Mesenchymal stem cell (in vitro differentiated cells and primary cell): Measurements from ENCODE around the gene ANGEL1. TPM values are rescaled to one million over a fixed set of nuclear protein-coding genes. Genes with fewer than 3 reads are reported as not detected.

Source experiments
- DNase-seq: peaks from one replicate; pipeline ENCODE4 v3.0.0-alpha.2; 2013
- H2AFZ ChIP-seq: one replicate; pipeline ENCODE4 v1.6.1; 2013; ENCODE audit warnings: low read depth, mild to moderate bottlenecking, control low read depth, inconsistent platforms, low read length, moderate library complexity
- H2AK5ac ChIP-seq: 2 replicates; pipeline ENCODE4 v1.6.1; 2013; ENCODE audit warnings: low read length, moderate library complexity, mild to moderate bottlenecking, inconsistent platforms; ENCODE audit not compliant: severe bottlenecking
- H2BK120ac ChIP-seq: one replicate; pipeline ENCODE4 v1.6.1; 2013; ENCODE audit warnings: low read depth, mild to moderate bottlenecking, inconsistent platforms, low read length, moderate library complexity
- H2BK12ac ChIP-seq, 2 experiments: one replicate each; pipeline ENCODE4 v1.6.1; 2013; ENCODE audit warnings: inconsistent platforms in 2 of 2, low read length in 2 of 2, mild to moderate bottlenecking in 2 of 2, moderate library complexity in 2 of 2, control low read depth in 1 of 2
- H2BK15ac ChIP-seq: one replicate; pipeline ENCODE4 v1.6.1; 2013; ENCODE audit warnings: mild to moderate bottlenecking, low read depth, inconsistent platforms; ENCODE audit not compliant: poor library complexity, severe bottlenecking
- H2BK5ac ChIP-seq: 2 replicates; pipeline ENCODE4 v1.6.1; 2013; ENCODE audit warnings: low read depth, mild to moderate bottlenecking, low read length, control low read depth, inconsistent platforms; ENCODE audit not compliant: poor library complexity, severe bottlenecking
- H3K14ac ChIP-seq, 2 experiments: one replicate each; pipeline ENCODE4 v1.6.1; 2013; ENCODE audit warnings: inconsistent platforms in 2 of 2, low read length in 2 of 2, control low read depth in 1 of 2, mild to moderate bottlenecking in 1 of 2, moderate library complexity in 1 of 2
- H3K18ac ChIP-seq, 2 experiments: one replicate each; pipeline ENCODE4 v1.6.1; 2013; ENCODE audit warnings: inconsistent platforms in 2 of 2, low read length in 2 of 2, control low read depth in 1 of 2, low read depth in 1 of 2, mild to moderate bottlenecking in 1 of 2
- H3K23ac ChIP-seq, 2 experiments: one replicate each; pipeline ENCODE4 v1.6.1; 2013; ENCODE audit warnings: inconsistent platforms in 2 of 2, low read length in 2 of 2, mild to moderate bottlenecking in 2 of 2, moderate library complexity in 2 of 2, control low read depth in 1 of 2
- H3K27ac ChIP-seq: 2 replicates; pipeline ENCODE4 v1.5.1; 2013; ENCODE audit warnings: mild to moderate bottlenecking, moderate library complexity, low read length, control low read depth, inconsistent platforms; ENCODE audit not compliant: poor library complexity, severe bottlenecking
- H3K27me3 ChIP-seq, 2 experiments: 2 replicates each; pipeline versions ENCODE4 v1.6.1 to v1.7.0; 2013; ENCODE audit warnings: low read length in 2 of 2, mild to moderate bottlenecking in 2 of 2, moderate library complexity in 2 of 2, control low read depth in 1 of 2, inconsistent platforms in 1 of 2; ENCODE audit not compliant: control insufficient read depth in 1 of 2, insufficient read depth in 1 of 2
- H3K36me3 ChIP-seq, 2 experiments: 2 replicates each; pipeline versions ENCODE4 v1.6.1 to v1.7.0; 2013; ENCODE audit warnings: low read length in 2 of 2, control low read depth in 1 of 2, inconsistent platforms in 1 of 2, low read depth in 1 of 2, mild to moderate bottlenecking in 1 of 2; ENCODE audit not compliant: insufficient read depth in 2 of 2, control insufficient read depth in 1 of 2
- H3K4ac ChIP-seq, 2 experiments: one replicate each; pipeline ENCODE4 v1.6.1; 2013; ENCODE audit warnings: inconsistent platforms in 2 of 2, low read length in 2 of 2, mild to moderate bottlenecking in 2 of 2, moderate library complexity in 2 of 2, control low read depth in 1 of 2, low read depth in 1 of 2
- H3K4me1 ChIP-seq: 2 replicates; pipeline ENCODE4 v1.6.1; 2013; ENCODE audit warnings: low read depth, low read length, control low read depth; ENCODE audit not compliant: control insufficient read depth, insufficient read depth
- H3K4me2 ChIP-seq: 2 replicates; pipeline ENCODE4 v1.6.1; 2013; ENCODE audit warnings: low read length, mild to moderate bottlenecking, inconsistent platforms; ENCODE audit not compliant: poor library complexity, severe bottlenecking
- H3K4me3 ChIP-seq, 2 experiments: 2 replicates each; pipeline versions ENCODE4 v1.5.1 to v1.7.0; 2013; ENCODE audit warnings: low read length in 2 of 2, mild to moderate bottlenecking in 2 of 2, control low read depth in 1 of 2, low read depth in 1 of 2; ENCODE audit not compliant: insufficient read depth in 1 of 2
- H3K79me1 ChIP-seq: replicated peaks from 2 replicates; pipeline ENCODE4 v1.6.1; 2013; ENCODE audit warnings: mild to moderate bottlenecking, control low read depth, low read length, inconsistent platforms; ENCODE audit not compliant: poor library complexity, severe bottlenecking
- H3K9ac ChIP-seq: 2 replicates; pipeline ENCODE4 v1.7.0; 2013; ENCODE audit warnings: mild to moderate bottlenecking, low read length, moderate library complexity
- H3K9me3 ChIP-seq: 2 replicates; pipeline ENCODE4 v1.7.0; 2013; ENCODE audit warnings: mild to moderate bottlenecking, low read length; ENCODE audit not compliant: control insufficient read depth
- H4K8ac ChIP-seq: one replicate; pipeline ENCODE4 v1.6.1; 2013; ENCODE audit warnings: inconsistent platforms, mild to moderate bottlenecking, low read length, moderate library complexity
- H4K91ac ChIP-seq: one replicate; pipeline ENCODE4 v1.6.1; 2013; ENCODE audit warnings: mild to moderate bottlenecking, low read length, inconsistent platforms
- WGBS: methylation state at CpG from one replicate; pipeline ENCODE4 v1.1.7; 2013; ENCODE audit warnings: mixed read lengths; 5-methylcytosine and 5-hydroxymethylcytosine counted together
- polyA plus RNA-seq, 2 experiments: library from polyadenylated mRNA; stranded (reverse); fragments of 200-250 nt; gene quantifications; one replicate each; pipeline ENCODE4 v1.2.3, GENCODE V29; 2013

ANGEL1 gene
- polyA plus RNA-seq (2013, experiment 1 of 2) = 6.7 TPM
- 6.5 TPM for polyA plus RNA-seq (2013, experiment 2 of 2)

GRCh38 chr14:76812422-76813383, at the start of gene ANGEL1:
TSS of gene ANGEL1 (minus strand) at chr14:76812882. CDS start at chr14:76812827, 55 bp downstream.
- peak within 1 kb of the TSS; percentile 84 to 90 for H3K4me3 ChIP-seq
- WGBS = 6% methylated on average over 49 of the region's 69 CpGs
- H3K27ac ChIP-seq = no peak within 1 kb of the TSS
- peak within 1 kb of the TSS; percentile 79 to 84 for H3K18ac ChIP-seq
- H3K79me1 ChIP-seq = peaks cover 19% of the 10 kb centered on the region
- peak within 1 kb of the TSS; percentile 89 for H2BK15ac ChIP-seq
- DNase-seq = peak; percentile 93
- H2AFZ ChIP-seq = peak within 1 kb of the TSS; percentile 92
- peak within 1 kb of the TSS; percentile 96 for H3K4me2 ChIP-seq
- H2BK5ac ChIP-seq = no peak within 1 kb of the TSS
- no peaks in the 10 kb centered on the region for H3K9me3 ChIP-seq
- no peak within 1 kb of the TSS for H2AK5ac ChIP-seq
- peak within 1 kb of the TSS; percentile 58 for H4K8ac ChIP-seq
- no peak within 1 kb of the TSS for H4K91ac ChIP-seq
- peak within 1 kb of the TSS in 1 of 2 experiments; percentile 46 for H3K23ac ChIP-seq
- peak within 1 kb of the TSS; percentile 84 for H3K9ac ChIP-seq
- peak within 1 kb of the TSS; percentile 29 to 55 for H2BK12ac ChIP-seq
- H2BK120ac ChIP-seq = peak within 1 kb of the TSS; percentile 27
- H3K4ac ChIP-seq = peak within 1 kb of the TSS in 1 of 2 experiments; percentile 89
- no peaks in the 10 kb centered on the region for H3K4me1 ChIP-seq
- peaks cover 11 to 13% of the 10 kb centered on the region in 2 experiments for H3K36me3 ChIP-seq
- H3K27me3 ChIP-seq = peaks cover 5 to 15% of the 10 kb centered on the region in 2 experiments
- peak within 1 kb of the TSS in 1 of 2 experiments; percentile 84 for H3K14ac ChIP-seq

GRCh38 chr14:76861574-76862255, 49.0 kb upstream of the ANGEL1 start:
- no peak overlapping the region for H2BK15ac ChIP-seq
- no peak overlapping the region for H3K23ac ChIP-seq
- no peak overlapping the region for H3K18ac ChIP-seq
- H3K27me3 ChIP-seq = peaks cover 51 to 83% of the 10 kb centered on the region in 2 experiments
- no peaks in the 10 kb centered on the region for H3K36me3 ChIP-seq
- H2AK5ac ChIP-seq = no peak overlapping the region
- H3K14ac ChIP-seq = no peak overlapping the region
- no peak overlapping the region for H3K9ac ChIP-seq
- H2BK12ac ChIP-seq = no peak overlapping the region
- no peak overlapping the region for H2BK120ac ChIP-seq
- H4K91ac ChIP-seq = no peak overlapping the region
- 71% methylated on average over 10 of the region's 10 CpGs for WGBS
- no peak overlapping the region for H3K27ac ChIP-seq
- H3K4me2 ChIP-seq = no peak overlapping the region
- no peaks in the 10 kb centered on the region for H3K9me3 ChIP-seq
- DNase-seq = no peak
- H3K4me1 ChIP-seq = peaks cover 4% of the 10 kb centered on the region
- no peak overlapping the region for H2BK5ac ChIP-seq
- no peaks in the 10 kb centered on the region for H3K79me1 ChIP-seq
- H2AFZ ChIP-seq = no peak overlapping the region
- no peak overlapping the region for H3K4ac ChIP-seq
- no peak overlapping the region for H3K4me3 ChIP-seq
- no peak overlapping the region for H4K8ac ChIP-seq

GRCh38 chr14:76856769-76857168, 44.1 kb upstream of the ANGEL1 start:
- DNase-seq = no peak
- H3K4ac ChIP-seq = no peak overlapping the region
- no peak overlapping the region for H3K9ac ChIP-seq
- no peak overlapping the region for H3K4me2 ChIP-seq
- peaks cover 46 to 78% of the 10 kb centered on the region in 2 experiments for H3K27me3 ChIP-seq
- H2BK12ac ChIP-seq = no peak overlapping the region
- H2AFZ ChIP-seq = no peak overlapping the region
- 68% methylated on average over 1 of the region's 1 CpG for WGBS
- no peaks in the 10 kb centered on the region for H3K79me1 ChIP-seq
- no peak overlapping the region for H2BK120ac ChIP-seq
- no peak overlapping the region for H3K18ac ChIP-seq
- no peaks in the 10 kb centered on the region for H3K36me3 ChIP-seq
- H4K91ac ChIP-seq = no peak overlapping the region
- H3K14ac ChIP-seq = no peak overlapping the region
- no peaks in the 10 kb centered on the region for H3K4me1 ChIP-seq
- H3K23ac ChIP-seq = no peak overlapping the region
- no peaks in the 10 kb centered on the region for H3K9me3 ChIP-seq
- no peak overlapping the region for H3K27ac ChIP-seq
- H3K4me3 ChIP-seq = no peak overlapping the region
- no peak overlapping the region for H2BK5ac ChIP-seq
- H2AK5ac ChIP-seq = no peak overlapping the region
- H4K8ac ChIP-seq = no peak overlapping the region
- H2BK15ac ChIP-seq = no peak overlapping the region

GRCh38 chr14:76855066-76855465, 42.4 kb upstream of the ANGEL1 start:
- 95% methylated on average over 1 of the region's 2 CpGs for WGBS

More at GRCh38 chr14:76855066-76855465, 42.4 kb upstream of the ANGEL1 start:
- Histone ChIP-seq H2AFZ (no peak overlapping the region), H3K9me3 (no peaks in the 10 kb centered on the region), H3K4ac (no peak overlapping the region), H4K8ac (no peak overlapping the region), H4K91ac (no peak overlapping the region), H3K9ac (no peak overlapping the region), H3K36me3 (no peaks in the 10 kb centered on the region), H2BK12ac (no peak overlapping the region), H3K4me1 (no peaks in the 10 kb centered on the region), H3K23ac (no peak overlapping the region), H3K14ac (no peak overlapping the region), H3K79me1 (no peaks in the 10 kb centered on the region), H2AK5ac (no peak overlapping the region), H2BK5ac (no peak overlapping the region), H2BK120ac (no peak overlapping the region), H3K27me3 (peaks cover 29 to 61% of the 10 kb centered on the region in 2 experiments), H3K27ac (no peak overlapping the region), H3K18ac (no peak overlapping the region), H3K4me2 (no peak overlapping the region), H2BK15ac (no peak overlapping the region), H3K4me3 (no peak overlapping the region)
- no peak for DNase-seq
